SU-DHL-6 (cell line): ENCODE measurements around the gene CYP11A1.

Experiments
- CTCF ChIP-seq: fragments of 200-600 bp; sonication (generic); IDR thresholded peaks from one replicate; pipeline ENCODE4 v1.5.1; 2017; ENCODE audit warnings: antibody characterized with exemption, mild to moderate bottlenecking, low read length, moderate library complexity; ENCODE audit not compliant: insufficient read depth, poor library complexity, severe bottlenecking
- EZH2phosphoT487 ChIP-seq: fragments of 200-600 bp; sonication (generic), shearing (Covaris generic); conservative IDR thresholded peaks from 2 replicates; pipeline ENCODE4 v1.6.1; 2018; ENCODE audit warnings: mild to moderate bottlenecking, antibody characterized with exemption, low read length, moderate library complexity, mixed read lengths

DNA sequence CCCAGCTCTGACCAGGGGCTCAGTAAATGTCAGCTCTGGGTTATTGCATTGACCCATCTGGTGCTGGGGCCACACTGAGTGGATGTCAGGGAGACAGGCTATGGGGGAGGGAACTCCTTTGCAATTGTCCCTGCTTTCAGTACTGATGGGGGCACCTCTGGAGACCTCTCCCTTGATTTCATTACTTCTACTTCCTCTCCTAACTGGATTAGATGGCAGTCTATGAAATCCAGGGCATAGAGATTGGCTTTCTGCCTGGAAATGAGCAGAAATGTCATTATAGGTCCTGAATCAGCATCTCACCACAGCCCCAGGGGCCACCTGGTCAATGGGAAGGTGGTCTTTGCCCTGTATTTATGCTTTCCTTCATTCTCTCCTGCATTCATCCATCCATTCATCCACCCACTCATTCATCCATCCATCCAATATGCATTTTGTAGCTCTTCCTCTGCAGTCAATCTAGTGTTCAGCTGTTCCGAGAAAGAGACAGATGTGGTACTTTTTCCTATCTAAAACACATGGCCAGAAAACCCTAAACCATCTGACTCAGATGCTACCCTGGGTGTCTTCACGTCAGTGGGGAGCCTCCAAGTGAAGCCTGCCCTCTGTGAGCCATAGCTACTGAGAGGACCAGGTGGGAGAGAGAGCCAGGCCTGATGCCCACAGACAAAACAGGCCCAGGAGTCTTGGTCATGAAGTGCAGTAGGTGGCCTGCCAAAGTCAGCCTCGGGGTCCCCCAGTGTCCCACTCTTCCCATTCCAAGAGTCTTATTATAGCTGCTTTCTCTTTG is 74.2 kb downstream of the CYP11A1 start:
- TF ChIP-seq EZH2phosphoT487 (no peak), CTCF (no peak)
